Measurements from ENCODE around the gene DCAF5. TPM values are rescaled to one million over a fixed set of nuclear protein-coding genes. Genes with fewer than 3 reads are reported as not detected.
A peak's percentile ranks its signal among the peaks of the same experiment; 100 is the strongest.

Gene DCAF5, protein sequence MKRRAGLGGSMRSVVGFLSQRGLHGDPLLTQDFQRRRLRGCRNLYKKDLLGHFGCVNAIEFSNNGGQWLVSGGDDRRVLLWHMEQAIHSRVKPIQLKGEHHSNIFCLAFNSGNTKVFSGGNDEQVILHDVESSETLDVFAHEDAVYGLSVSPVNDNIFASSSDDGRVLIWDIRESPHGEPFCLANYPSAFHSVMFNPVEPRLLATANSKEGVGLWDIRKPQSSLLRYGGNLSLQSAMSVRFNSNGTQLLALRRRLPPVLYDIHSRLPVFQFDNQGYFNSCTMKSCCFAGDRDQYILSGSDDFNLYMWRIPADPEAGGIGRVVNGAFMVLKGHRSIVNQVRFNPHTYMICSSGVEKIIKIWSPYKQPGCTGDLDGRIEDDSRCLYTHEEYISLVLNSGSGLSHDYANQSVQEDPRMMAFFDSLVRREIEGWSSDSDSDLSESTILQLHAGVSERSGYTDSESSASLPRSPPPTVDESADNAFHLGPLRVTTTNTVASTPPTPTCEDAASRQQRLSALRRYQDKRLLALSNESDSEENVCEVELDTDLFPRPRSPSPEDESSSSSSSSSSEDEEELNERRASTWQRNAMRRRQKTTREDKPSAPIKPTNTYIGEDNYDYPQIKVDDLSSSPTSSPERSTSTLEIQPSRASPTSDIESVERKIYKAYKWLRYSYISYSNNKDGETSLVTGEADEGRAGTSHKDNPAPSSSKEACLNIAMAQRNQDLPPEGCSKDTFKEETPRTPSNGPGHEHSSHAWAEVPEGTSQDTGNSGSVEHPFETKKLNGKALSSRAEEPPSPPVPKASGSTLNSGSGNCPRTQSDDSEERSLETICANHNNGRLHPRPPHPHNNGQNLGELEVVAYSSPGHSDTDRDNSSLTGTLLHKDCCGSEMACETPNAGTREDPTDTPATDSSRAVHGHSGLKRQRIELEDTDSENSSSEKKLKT
- total RNA-seq = 10 to 100 TPM; 42.2 to 53.7 (median 51.1) TPM

DNA sequence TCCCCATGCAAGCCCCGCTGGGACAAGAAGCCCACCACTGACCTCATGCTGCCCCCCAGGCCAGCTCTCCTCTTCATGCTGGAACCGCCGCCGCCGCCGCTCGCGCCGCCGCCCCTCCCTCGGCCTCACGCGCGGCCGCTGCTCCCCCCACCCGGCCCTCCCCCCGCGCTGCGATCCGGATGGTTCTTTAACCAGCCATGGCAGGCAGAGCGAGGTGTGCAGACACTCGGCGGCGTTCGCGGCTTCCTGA is at the start of gene DCAF5:
Gene DCAF5, minus strand, starts transcription at position 218 of the 250 bp plus-strand sequence. Its CDS starts 141 bp downstream, at position 77.
- peak within 1 kb of the TSS; percentile 76 to 96 (median 94) for H3K27ac ChIP-seq
- whole genome bisulfite sequencing, 2 donors = 0 to 1% methylated on average over 8 to 14 of the region's 26 CpGs
- peak; percentile 83 for DNase-seq (ENCODE audit: low spot score in 2 of 2)
- H3K4me1 ChIP-seq = peaks cover 0 to 49% (median 7%) of the 10 kb centered on the region in 4 donors
- TF ChIP-seq, protein P1, sequence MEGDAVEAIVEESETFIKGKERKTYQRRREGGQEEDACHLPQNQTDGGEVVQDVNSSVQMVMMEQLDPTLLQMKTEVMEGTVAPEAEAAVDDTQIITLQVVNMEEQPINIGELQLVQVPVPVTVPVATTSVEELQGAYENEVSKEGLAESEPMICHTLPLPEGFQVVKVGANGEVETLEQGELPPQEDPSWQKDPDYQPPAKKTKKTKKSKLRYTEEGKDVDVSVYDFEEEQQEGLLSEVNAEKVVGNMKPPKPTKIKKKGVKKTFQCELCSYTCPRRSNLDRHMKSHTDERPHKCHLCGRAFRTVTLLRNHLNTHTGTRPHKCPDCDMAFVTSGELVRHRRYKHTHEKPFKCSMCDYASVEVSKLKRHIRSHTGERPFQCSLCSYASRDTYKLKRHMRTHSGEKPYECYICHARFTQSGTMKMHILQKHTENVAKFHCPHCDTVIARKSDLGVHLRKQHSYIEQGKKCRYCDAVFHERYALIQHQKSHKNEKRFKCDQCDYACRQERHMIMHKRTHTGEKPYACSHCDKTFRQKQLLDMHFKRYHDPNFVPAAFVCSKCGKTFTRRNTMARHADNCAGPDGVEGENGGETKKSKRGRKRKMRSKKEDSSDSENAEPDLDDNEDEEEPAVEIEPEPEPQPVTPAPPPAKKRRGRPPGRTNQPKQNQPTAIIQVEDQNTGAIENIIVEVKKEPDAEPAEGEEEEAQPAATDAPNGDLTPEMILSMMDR (IDR thresholded peaks at IDR 0.05) = no peak
- TF ChIP-seq POLR2A (IDR thresholded peaks at IDR 0.05) = no peak
- TF ChIP-seq EP300 (IDR thresholded peaks at IDR 0.05) = no peak
- no peaks in the 10 kb centered on the region for H3K27me3 ChIP-seq
- H3K9me3 ChIP-seq = no peaks in the 10 kb centered on the region
- peaks cover 0 to 11% (median 0%) of the 10 kb centered on the region in 3 donors for H3K36me3 ChIP-seq
- peak within 1 kb of the TSS; percentile 60 to 91 (median 84) for H3K4me3 ChIP-seq

DNA sequence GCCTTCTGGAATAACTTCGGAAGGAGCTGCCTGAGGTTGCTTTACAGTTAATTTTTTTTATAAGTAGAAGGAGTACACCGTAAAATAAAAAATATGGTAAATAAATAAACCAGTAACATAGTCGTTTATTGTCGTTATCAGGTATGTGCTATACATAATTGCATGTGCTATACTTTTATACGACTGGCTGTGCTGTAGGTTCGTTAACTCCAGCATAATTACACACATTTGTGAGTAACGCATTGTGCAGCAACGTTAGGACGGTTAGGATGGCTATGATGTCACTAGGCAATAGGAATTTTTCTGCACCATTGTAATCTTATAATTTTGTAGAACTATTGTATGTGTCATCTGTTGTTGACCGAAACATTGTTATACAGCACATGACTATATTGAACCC is 46.9 kb upstream of the DCAF5 start:
- no peak overlapping the region for H3K27ac ChIP-seq
- peaks cover 0 to 3% (median 0%) of the 10 kb centered on the region in 4 donors for H3K4me1 ChIP-seq
- H3K27me3 ChIP-seq = no peaks in the 10 kb centered on the region
- no peaks in the 10 kb centered on the region for H3K9me3 ChIP-seq
- TF ChIP-seq, protein P1 (IDR thresholded peaks at IDR 0.05) = no peak
- TF ChIP-seq EP300 (IDR thresholded peaks at IDR 0.05) (no peak), POLR2A (IDR thresholded peaks at IDR 0.05) (no peak)
- no peak for DNase-seq (ENCODE audit: low spot score in 2 of 2)
- no peaks in the 10 kb centered on the region for H3K36me3 ChIP-seq
- WGBS, 2 donors = 84 to 86% methylated on average over 10 of the region's 10 CpGs
- no peak overlapping the region for H3K4me3 ChIP-seq

DNA sequence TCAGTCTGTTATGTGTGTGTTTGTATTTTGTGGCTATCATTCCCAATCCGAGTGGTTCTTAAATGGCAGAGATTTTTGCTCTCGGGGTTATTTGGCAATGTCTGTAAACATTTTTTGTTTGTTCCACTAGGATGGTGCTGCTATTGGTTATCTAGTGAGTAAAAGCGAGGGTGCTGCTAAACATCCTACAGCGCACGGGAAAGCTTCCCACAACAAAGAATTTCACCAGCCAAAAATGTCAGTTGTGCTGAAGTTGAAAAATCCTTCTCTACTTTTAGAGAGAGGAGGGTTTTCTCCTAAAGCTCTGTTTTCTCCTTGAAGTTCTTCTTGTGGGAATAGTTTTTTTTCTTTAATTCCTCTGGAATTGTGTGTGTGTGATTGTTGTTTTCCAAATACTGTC is 40.8 kb upstream of the DCAF5 start:
- no peaks in the 10 kb centered on the region for H3K27me3 ChIP-seq
- H3K9me3 ChIP-seq = no peaks in the 10 kb centered on the region
- H3K36me3 ChIP-seq = no peaks in the 10 kb centered on the region
- 81 to 82% methylated on average over 5 of the region's 5 CpGs for WGBS, 2 donors
- no peak overlapping the region for H3K4me3 ChIP-seq
- TF ChIP-seq POLR2A (IDR thresholded peaks at IDR 0.05) (no peak), EP300 (IDR thresholded peaks at IDR 0.05) (no peak)
- TF ChIP-seq, protein P1 (IDR thresholded peaks at IDR 0.05) = no peak
- H3K27ac ChIP-seq = no peak overlapping the region
- peaks cover 0 to 14% (median 6%) of the 10 kb centered on the region in 4 donors for H3K4me1 ChIP-seq
- no peak for DNase-seq (ENCODE audit: low spot score in 2 of 2)

DNA sequence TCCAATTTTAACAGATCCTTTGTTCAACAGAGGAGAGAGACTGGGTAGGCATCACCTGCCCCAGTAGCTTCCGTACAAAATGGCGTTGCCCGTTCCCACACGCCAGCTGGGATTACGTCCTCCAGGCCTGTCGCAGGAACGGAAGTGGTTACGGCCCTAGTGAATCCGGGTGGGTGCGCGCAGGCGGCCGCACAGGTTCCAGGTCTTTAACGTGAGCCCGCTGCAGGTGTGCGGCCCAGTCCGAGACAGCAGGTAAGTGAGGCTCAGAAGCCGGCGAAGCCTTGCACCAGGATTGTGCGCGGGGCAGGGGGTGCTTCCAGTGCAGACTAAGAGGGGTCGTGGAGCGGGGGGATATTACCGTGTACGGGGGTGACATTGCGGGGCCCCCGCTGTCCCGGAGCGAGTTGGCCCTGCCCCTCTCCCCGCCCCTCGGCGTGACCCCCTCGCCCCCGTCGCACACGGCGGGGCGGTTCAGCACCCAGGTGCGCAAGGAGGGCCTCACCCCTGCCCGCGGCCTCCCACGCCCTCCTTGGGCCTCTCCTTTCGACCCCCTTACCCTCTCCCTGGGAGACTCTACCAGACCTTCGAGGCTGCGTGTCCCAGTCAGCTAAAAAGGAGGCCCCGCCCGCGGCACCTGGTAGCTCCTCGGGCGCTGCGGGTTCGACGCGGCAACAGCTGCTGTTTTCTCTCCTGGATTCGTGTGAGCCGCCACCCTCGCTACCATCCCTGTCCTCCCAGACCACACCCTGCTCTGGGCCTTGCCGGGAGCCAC is 38.6 kb upstream of the DCAF5 start, which contains the start of gene EXD2:
Gene EXD2, plus strand, starts transcription at position 159 of the 772 bp plus-strand sequence. CDS start 17,973 bp downstream, outside the sequence.
- 0 to 1% methylated on average over 29 to 52 of the region's 58 CpGs for WGBS, 2 donors
- H3K4me3 ChIP-seq = peak within 1 kb of the TSS; percentile 49 to 82 (median 64)
- H3K9me3 ChIP-seq = no peaks in the 10 kb centered on the region
- DNase-seq (ENCODE audit: low spot score in 2 of 2) = peak; percentile 75 to 76
- peaks cover 0 to 14% (median 6%) of the 10 kb centered on the region in 4 donors for H3K4me1 ChIP-seq
- no peaks in the 10 kb centered on the region for H3K27me3 ChIP-seq
- TF ChIP-seq POLR2A (IDR thresholded peaks at IDR 0.05) = peak in 1 of 2 donors; percentile 16
- TF ChIP-seq EP300 (IDR thresholded peaks at IDR 0.05) = peak in 1 of 2 donors; percentile 77
- TF ChIP-seq, protein P1 (IDR thresholded peaks at IDR 0.05) = no peak
- H3K27ac ChIP-seq = peak within 1 kb of the TSS; percentile 7 to 82 (median 48)
- H3K36me3 ChIP-seq = no peaks in the 10 kb centered on the region

All from tibial nerve (tissue), 4 donors.